Loucy (cell line): ENCODE measurements around the gene WASHC2C.
"Not testable (repeated sequence)": the region's sequence is repeated elsewhere in the genome, so short reads cannot be mapped to it uniquely, and the experiment has no call there.

Experiments used
- EZH2phosphoT487 ChIP-seq: fragments of 200-600 bp; IDR thresholded peaks from 2 replicates; pipeline ENCODE4 v1.6.1; 2018; ENCODE audit warnings: antibody characterized with exemption, mild to moderate bottlenecking, moderate library complexity, borderline replicate concordance
- TF ChIP-seq, protein P1 (sequence below): fragments of 200-600 bp; sonication (generic); conservative IDR thresholded peaks from 2 replicates; pipeline ENCODE4 v1.5.1; 2014; ENCODE audit warnings: mild to moderate bottlenecking, antibody characterized with exemption, low read length

DNA sequence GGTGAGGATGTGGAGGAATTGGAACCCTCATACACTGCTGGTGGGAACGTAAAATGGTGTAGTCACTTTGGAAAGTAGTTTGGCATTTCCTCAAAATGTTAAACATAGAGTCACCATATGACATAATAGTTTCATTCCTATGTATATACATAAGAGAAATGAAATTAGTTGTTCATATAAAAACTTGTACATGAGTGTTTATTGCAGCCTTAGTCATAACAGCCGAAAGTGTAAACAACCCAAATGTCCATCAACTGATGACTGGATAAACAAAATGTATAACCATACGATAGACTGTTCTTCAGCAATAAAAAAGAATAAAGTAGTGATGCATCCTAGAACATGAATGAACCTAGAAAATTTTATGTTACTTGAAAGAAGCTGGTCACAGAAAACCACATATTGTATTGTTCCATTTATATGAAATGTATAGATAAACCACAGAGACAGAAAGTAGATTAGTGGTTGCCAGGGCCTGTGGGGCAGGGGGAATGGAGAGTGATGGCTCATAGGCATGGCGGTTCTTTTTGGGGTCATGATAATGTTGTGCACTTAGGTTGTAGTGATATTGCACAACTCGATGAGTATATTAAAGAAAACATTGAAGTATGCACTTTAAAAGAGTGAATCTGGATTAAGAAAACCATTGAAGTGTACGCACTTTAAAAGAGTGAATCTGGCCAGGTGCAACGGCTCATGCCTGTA, 44.8 kb downstream of the WASHC2C start:
- TF ChIP-seq, protein P1, sequence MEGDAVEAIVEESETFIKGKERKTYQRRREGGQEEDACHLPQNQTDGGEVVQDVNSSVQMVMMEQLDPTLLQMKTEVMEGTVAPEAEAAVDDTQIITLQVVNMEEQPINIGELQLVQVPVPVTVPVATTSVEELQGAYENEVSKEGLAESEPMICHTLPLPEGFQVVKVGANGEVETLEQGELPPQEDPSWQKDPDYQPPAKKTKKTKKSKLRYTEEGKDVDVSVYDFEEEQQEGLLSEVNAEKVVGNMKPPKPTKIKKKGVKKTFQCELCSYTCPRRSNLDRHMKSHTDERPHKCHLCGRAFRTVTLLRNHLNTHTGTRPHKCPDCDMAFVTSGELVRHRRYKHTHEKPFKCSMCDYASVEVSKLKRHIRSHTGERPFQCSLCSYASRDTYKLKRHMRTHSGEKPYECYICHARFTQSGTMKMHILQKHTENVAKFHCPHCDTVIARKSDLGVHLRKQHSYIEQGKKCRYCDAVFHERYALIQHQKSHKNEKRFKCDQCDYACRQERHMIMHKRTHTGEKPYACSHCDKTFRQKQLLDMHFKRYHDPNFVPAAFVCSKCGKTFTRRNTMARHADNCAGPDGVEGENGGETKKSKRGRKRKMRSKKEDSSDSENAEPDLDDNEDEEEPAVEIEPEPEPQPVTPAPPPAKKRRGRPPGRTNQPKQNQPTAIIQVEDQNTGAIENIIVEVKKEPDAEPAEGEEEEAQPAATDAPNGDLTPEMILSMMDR = not testable (repeated sequence)
- TF ChIP-seq EZH2phosphoT487 = not testable (repeated sequence)
